Left lung (tissue), 10 donors: ENCODE results near the gene CHGA. TPM values are rescaled to one million over a fixed set of nuclear protein-coding genes. Genes with fewer than 3 reads are reported as not detected.

Source experiments
- ATAC-seq: fragments of 200-7000 bp; cut with Tn5 transposase; one replicate; pipeline ENCODE4 v1.9.1; 2020; ENCODE audit warnings: moderate library complexity
- DNase-seq, 4 donors: peaks; one replicate each; pipeline ENCODE4 v3.0.0-alpha.2; 2013 to 2020
- H3K27ac ChIP-seq, 2 donors: fragments of 200-600 bp; sonication (generic) in 1 of 2; one replicate each; pipeline versions ENCODE4 v1.5.0 to v1.8.0; 2020 to 2021
- H3K27me3 ChIP-seq, 2 donors: fragments of 200-600 bp; sonication (generic) in 1 of 2; one replicate each; pipeline versions ENCODE4 v1.5.0 to v1.8.0; 2020 to 2021
- H3K36me3 ChIP-seq, 2 donors: fragments of 200-600 bp; sonication (generic) in 1 of 2; one replicate each; pipeline versions ENCODE4 v1.5.0 to v1.8.0; 2020 to 2021
- H3K4me1 ChIP-seq, 2 donors: fragments of 200-600 bp; one replicate each; pipeline ENCODE4 v1.8.0; 2021
- H3K4me3 ChIP-seq, 2 donors: fragments of 200-600 bp; sonication (generic) in 1 of 2; one replicate each; pipeline versions ENCODE4 v1.5.0 to v1.8.0; 2020 to 2021; ENCODE audit warnings: mild to moderate bottlenecking in 1 of 2
- H3K9me3 ChIP-seq, 2 donors: fragments of 200-600 bp; sonication (generic) in 1 of 2; one replicate each; pipeline versions ENCODE4 v1.5.0 to v1.8.0; 2020 to 2021
- CTCF ChIP-seq, 2 donors: fragments of 200-600 bp; sonication (generic) in 1 of 2; IDR thresholded peaks; one replicate each; pipeline versions ENCODE4 v1.5.0 to v1.8.0; 2021; ENCODE audit warnings: antibody characterized with exemption in 2 of 2
- intact Hi-C, 2 donors: fragments of 100-400 bp; cut with DNase I; formaldehyde crosslinking; loops; one replicate each; pipeline versions ENCODE4 v1.11.2 to v1.14.2; 2022
- polyA plus RNA-seq, 6 donors: library from polyadenylated mRNA; unstranded; fragments of 120-200 nt; gene quantifications; one replicate each; pipeline ENCODE4 v1.2.1, GENCODE V29; 2013; ENCODE audit not compliant: insufficient read length in 6 of 6
- total RNA-seq, 2 donors: library from RNA; stranded (reverse); fragmentation: NEBNext Ultra II Directional; extraction: Animal tissue kit (Norgen Biotek cat#: 25700); gene quantifications; one replicate each; pipeline ENCODE4 v1.2.1, GENCODE V29; 2021
- donor health status: DM: no; HTN: yes; CAD: no.
- donor health status: DM: no; HTN: no; CAD: no.

CHGA gene
- total and polyA plus RNA-seq, 8 donors, result 0.12 to 4.5 (median 3.1) TPM; not detected in 1

DNA sequence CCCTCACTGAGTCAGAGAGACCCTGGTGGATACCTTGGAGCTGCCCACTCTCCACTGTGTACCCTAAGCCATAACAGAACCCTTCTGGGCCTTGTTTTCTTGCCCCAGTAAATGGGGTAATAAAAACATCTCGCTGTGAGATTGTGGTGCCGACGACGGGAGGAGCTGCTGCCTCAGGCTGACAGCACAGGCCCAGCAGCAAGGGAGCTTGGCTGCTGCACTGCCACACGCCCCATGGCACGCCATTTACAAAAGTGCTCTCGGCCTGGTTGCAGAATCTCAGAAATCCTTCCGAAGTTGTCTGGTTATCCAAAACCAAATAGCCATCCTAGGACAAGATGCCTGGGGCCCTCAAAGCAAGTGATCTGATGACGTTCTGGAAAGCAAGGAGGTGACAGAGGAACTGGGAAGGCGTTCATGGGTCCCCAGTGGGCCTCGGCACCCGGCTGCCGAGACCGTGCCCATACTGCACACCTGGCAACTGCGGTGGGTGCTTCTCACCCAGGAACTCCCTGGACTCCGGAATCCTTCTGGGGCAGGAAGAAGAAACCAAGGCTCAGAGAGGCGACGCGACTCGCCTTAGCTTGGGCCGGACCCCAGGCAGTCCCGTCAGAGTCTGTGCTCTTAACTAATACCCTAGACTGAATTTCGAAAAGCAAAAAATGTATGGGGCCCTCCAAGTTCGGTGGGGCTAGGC, 26.7 kb downstream of the CHGA start:
- Histone ChIP-seq H3K4me3 (no peak overlapping the region), H3K27me3 (no peaks in the 10 kb centered on the region), H3K27ac (no peak overlapping the region), H3K36me3 (peaks cover 2 to 86% of the 10 kb centered on the region in 2 donors), H3K9me3 (no peaks in the 10 kb centered on the region), H3K4me1 (no peaks in the 10 kb centered on the region)
- intact Hi-C loops, result loop anchor here in 1 of 2 donors (5.0 kb wide), 1 partner anchor 188 kb away; no protein-coding TSS in a partner anchor
- no peak for ATAC-seq
- peak in 1 of 4 donors; percentile 41 for DNase-seq
- no peak for TF ChIP-seq CTCF (IDR thresholded peaks at IDR 0.05)

- Histone ChIP-seq H3K4me1 (no peaks in the 10 kb centered on the region), H3K9me3 (no peaks in the 10 kb centered on the region), H3K36me3 (peaks cover 2 to 82% of the 10 kb centered on the region in 2 donors), H3K4me3 (no peak overlapping the region), H3K27me3 (no peaks in the 10 kb centered on the region), H3K27ac (no peak overlapping the region)
- TF ChIP-seq CTCF (IDR thresholded peaks at IDR 0.05), result no peak
- DNase-seq (peak in 1 of 4 donors; percentile 41), ATAC-seq (no peak)
- intact Hi-C loops, result loop anchor here in 1 of 2 donors (5.0 kb wide), 1 partner anchor 187 kb away; no protein-coding TSS in a partner anchor
Observed at GRCh38 chr14:92950193-92950540, 27.2 kb downstream of the CHGA start.

- Histone ChIP-seq H3K27ac (no peak overlapping the region), H3K4me1 (no peaks in the 10 kb centered on the region), H3K27me3 (no peaks in the 10 kb centered on the region), H3K9me3 (no peaks in the 10 kb centered on the region), H3K36me3 (peaks cover 2 to 82% of the 10 kb centered on the region in 2 donors), H3K4me3 (no peak overlapping the region)
- no peak for TF ChIP-seq CTCF (IDR thresholded peaks at IDR 0.05)
- ATAC-seq (no peak), DNase-seq (peak in 1 of 4 donors; percentile 37)
- intact Hi-C loops, result loop anchor here in 1 of 2 donors (5.0 kb wide), 1 partner anchor 187 kb away; no protein-coding TSS in a partner anchor
Observed at GRCh38 chr14:92950773-92951172, 27.8 kb downstream of the CHGA start.

- intact Hi-C loops, result loop anchor here in 1 of 2 donors (5.0 kb wide), 1 partner anchor 186 kb away; no protein-coding TSS in a partner anchor
- peak in 1 of 4 donors; percentile 13 for DNase-seq
- Histone ChIP-seq H3K4me1 (no peaks in the 10 kb centered on the region), H3K36me3 (peaks cover 2 to 82% of the 10 kb centered on the region in 2 donors), H3K27me3 (no peaks in the 10 kb centered on the region), H3K9me3 (no peaks in the 10 kb centered on the region), H3K4me3 (no peak overlapping the region), H3K27ac (no peak overlapping the region)
- TF ChIP-seq CTCF (IDR thresholded peaks at IDR 0.05), result no peak
- no peak for ATAC-seq
Observed at GRCh38 chr14:92951261-92951660, 28.3 kb downstream of the CHGA start.

- peak; percentile 95 for TF ChIP-seq CTCF (IDR thresholded peaks at IDR 0.05)
- H3K27ac ChIP-seq, result no peak overlapping the region
- peak; percentile 96 for ATAC-seq
- H3K4me1 ChIP-seq, result no peaks in the 10 kb centered on the region
- DNase-seq, result peak; percentile 49 to 94 (median 74)
- H3K4me3 ChIP-seq, result no peak overlapping the region
- H3K9me3 ChIP-seq, result no peaks in the 10 kb centered on the region
- intact Hi-C loops, result loop anchor here in 1 of 2 donors (5.0 kb wide), 1 partner anchor 185 kb away; no protein-coding TSS in a partner anchor
- H3K27me3 ChIP-seq, result no peaks in the 10 kb centered on the region
- peaks cover 2 to 82% of the 10 kb centered on the region in 2 donors for H3K36me3 ChIP-seq
Observed at GRCh38 chr14:92951912-92952471, 29.0 kb downstream of the CHGA start.
